RPMI7951 (cell line): ENCODE data around the gene LGALS12. TPM values are rescaled to one million over a fixed set of nuclear protein-coding genes. Genes with fewer than 3 reads are reported as not detected.
A peak's percentile ranks its signal among the peaks of the same experiment; 100 is the strongest.
"Not testable (repeated sequence)": the region's sequence is repeated elsewhere in the genome, so short reads cannot be mapped to it uniquely, and the experiment has no call there.

Source experiments
- DNase-seq: peaks from one replicate; pipeline ENCODE4 v3.0.0-alpha.2; 2012; ENCODE audit warnings: low read depth
- total RNA-seq: library from RNA; depleted of rRNA; stranded (reverse); fragments of >200 nt; shearing (Covaris generic); gene quantifications from 2 replicates; pipeline ENCODE4 v1.2.3, GENCODE V29; 2014

The LGALS12 gene
- total RNA-seq, 1 experiment from 2014 or later = 0.12 TPM

- DNase-seq = no peak
Measured at GRCh38 chr11:63504933-63505586, 824 bp upstream of the LGALS12 start.

DNA sequence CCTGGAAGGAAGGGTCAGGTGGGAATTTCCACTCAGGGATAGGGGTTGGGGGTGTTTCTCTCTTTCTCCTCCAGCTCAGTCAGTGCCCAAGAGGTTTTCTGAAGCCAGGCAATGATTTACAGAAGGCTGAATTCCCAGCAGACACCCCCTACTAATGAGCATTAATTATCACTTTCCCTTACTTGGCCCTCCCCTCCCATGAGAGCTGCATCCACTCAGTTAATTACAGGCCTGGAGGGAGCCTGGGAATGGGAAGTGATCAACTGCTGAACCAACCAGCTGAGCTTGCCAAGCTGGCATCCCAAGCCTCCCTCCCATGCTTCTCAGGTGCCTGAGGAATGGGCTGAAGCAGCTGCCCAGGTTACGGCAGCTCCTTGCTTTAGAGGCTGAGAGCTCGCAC lies 992 bp downstream of the LGALS12 start:
- no peak for DNase-seq

DNA sequence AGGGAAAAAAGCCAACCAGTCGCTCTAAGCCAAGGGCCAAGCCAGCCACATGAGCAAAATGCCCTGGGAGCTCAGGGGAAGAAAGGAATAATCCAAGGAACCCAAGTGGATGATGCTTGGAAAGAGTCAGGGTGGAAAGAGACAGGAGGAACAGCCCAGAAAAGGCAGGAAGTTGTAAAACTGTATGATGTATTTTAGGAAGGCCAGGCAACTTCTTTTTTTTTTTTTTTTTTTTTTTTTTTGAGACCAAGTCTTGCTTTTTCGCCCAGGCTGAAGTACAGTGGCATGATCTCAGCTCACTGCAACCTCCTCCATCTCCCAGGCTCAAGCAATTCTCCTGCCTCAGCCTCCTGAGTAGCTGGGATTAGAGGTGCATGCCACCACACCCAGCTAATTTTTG lies 1.6 kb downstream of the LGALS12 start:
- DNase-seq = no peak

GRCh38 chr11:63508009-63508408 lies 2.1 kb downstream of the LGALS12 start:
- peak; percentile 41 for DNase-seq

GRCh38 chr11:63508745-63509144 lies 2.9 kb downstream of the LGALS12 start:
- no peak for DNase-seq

DNA sequence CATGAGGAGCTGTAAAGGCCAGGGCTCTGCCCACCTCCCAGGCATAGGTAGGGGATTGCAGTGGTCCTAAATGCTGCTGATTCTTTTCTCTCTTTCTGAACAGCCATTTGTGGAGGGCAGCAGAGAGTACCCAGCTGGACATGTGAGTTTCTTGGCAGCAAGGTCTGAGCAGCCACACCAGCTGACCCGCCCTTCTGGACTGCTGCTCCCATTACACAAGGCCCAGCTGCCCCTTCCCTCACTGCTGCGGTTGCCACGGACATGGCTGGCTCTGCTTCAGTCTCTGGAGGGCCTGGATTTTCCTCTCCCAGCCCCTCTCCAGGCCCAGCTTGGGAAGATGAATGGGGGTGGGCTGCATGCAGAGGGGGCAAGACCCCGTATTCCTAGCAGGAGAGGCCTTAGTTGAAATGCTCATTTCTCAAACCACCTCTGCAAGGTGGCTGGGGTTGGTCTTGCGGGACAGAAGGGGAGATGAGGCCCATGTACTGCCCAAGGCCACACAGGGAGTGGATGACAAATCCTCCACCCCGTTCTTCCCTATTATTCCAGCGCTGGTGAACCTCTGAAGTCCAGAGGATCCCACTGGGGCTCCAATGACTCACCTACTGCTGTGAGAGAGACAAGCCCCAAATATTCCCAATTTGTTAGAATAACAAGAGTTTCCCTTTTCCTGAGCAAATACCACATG lies 4.6 kb downstream of the LGALS12 start:
- peak; percentile 56 for DNase-seq

DNA sequence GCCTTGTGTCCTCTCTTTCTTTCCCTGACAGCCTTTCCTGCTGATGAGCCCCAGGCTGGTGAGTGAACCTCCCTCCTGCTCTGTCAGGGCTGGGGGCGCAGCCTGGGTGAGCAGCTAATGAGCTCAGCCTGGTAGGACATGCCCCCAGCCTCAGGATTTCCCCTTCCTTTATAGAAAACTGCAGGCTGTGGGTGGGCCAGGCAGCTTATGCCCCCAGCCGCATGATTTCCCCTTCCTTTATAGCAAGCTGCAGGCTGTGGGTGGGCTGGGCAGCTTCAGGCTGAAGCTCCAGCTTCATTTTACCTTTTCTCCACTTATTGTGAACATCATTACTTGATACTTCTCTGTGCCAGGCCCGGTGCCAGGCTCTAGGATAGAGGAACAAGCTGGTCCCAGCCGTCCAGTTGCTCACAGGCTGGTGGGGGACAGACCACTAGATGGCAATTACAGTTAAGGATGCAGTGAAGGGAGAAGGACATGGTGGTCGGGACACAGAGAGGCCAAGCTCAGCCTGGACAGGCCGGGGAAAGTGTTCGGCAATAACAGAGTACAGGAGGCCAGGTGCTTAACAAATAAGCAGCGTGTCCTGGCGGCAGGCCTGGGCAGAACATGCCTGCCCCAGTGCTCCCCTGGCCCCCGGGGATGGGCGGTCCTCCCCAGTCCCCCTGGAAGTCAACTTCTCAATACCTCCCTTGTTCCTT lies 5.3 kb downstream of the LGALS12 start:
- DNase-seq = no peak

DNA sequence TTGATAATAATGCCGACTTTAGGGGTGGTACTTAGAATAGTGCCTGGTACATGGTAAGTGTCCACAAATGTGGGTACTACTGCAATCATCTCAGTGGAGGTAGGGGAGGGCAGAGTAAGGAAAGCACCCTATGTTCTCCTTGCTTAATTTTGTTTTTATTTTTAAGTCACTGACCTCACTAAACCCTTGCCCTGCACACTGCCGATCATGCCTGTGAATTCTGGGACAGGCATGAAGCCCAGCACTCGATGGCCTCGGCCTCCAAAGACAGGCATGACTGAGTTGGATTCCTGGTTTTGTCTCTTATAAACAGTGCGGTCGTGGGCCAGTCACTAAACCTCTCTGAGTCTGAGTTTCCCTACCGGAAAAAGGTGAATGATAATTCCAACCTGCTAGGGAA lies 6.9 kb downstream of the LGALS12 start:
- DNase-seq = no peak

- no peak for DNase-seq
Measured at GRCh38 chr11:63516109-63516508, 10.2 kb downstream of the LGALS12 start.

DNA sequence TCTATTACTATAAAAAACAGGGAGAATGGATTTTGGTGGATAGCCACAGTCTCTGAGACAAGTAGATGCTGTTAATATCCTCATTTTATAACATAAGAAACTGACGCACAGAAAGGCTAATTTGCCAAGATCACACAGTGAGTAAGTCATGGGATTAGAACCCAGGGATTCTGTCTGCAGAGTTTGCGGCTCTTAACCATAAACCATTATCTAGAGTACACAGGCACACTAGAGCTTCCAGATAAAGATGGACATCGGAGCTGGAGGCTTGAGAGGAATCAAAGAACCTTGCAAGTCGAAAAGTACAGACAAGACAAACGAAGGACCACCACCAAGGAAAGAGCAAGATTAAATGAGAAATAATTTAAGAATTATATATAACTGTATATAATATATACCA lies 11.3 kb downstream of the LGALS12 start:
- no peak for DNase-seq

DNA sequence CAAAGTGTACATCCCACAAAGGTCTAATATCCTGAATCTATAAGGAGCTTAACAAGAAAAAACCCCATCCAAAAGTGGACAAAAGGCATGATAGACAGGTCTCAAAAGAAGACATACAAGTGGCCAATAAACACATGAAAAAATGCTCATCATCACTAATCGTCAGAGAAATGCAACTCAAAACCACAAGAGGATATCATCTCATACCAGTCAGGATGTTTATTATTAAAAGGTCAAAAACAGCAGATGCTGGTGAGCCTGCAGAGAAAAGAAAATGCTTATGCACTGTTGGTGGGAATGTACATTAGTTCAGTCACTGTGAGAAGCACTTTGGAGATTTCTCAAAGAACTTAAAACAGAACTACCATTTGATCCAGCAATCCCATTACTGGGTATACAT lies 12.7 kb downstream of the LGALS12 start:
- peak; percentile 49 for DNase-seq

DNA sequence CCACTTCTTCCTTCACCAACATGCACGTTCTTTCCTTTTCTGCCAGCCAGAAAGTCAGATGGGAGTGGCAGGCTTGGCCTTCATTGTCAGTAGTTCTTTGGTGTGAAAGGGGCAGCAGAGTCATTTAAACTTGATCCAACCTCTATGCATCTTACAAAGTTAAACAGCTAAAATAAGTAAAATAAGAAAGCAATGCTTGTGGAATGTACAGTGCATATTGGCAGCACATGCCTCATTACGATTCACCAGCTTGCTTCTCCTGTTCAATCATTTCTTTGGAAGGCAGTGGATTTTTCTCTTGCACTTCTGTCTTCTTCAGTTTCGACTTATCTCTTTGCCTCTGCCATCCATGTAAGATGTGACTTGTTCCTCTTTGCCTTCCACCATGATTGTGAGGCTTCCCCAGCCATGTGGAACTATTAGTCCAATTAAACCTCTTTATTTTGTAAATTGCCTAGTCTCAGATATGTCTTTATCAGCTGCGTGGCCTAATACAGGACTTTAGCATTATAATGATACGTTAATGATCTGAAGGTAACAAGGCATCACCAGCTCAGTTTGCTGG lies 14.8 kb downstream of the LGALS12 start:
- no peak for DNase-seq

DNA sequence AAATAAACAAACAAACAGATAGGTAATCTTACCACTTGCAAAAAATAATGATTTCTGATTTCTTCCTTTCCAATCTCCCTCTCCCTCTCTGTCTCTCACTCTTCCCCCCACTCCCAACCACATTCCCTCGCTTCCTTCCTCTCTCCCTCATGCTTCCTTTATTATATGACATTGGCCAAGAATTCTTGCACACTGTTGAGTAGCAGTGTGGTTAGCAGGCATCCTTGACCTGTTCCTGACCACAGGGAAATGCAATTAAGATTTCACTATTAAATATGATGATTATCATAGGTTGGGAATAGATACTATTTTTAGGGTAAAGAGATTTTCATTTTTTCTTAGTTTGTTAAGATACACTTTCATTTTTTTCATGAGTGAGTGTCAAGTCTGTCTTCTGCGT lies 16.0 kb downstream of the LGALS12 start:
- no peak for DNase-seq

DNA sequence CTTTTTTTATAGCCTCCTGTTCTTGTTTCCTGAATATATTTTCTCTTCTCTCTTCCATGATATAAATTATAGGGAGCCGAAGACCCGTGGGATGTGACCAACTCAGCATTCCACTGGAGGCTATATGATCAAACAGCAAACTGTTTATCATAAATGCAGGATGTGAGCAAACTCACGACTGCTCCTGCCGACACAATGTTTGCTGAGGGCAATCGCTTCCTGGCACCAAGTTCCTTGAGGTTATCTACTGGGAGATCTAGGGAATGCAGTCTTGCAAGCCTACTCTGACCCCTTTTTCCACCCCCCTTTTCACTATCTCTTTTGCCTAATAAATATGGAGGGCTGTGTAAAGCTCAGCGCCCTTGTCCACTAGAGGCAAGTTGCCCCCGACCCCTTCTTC lies 17.3 kb downstream of the LGALS12 start:
- no peak for DNase-seq

DNA sequence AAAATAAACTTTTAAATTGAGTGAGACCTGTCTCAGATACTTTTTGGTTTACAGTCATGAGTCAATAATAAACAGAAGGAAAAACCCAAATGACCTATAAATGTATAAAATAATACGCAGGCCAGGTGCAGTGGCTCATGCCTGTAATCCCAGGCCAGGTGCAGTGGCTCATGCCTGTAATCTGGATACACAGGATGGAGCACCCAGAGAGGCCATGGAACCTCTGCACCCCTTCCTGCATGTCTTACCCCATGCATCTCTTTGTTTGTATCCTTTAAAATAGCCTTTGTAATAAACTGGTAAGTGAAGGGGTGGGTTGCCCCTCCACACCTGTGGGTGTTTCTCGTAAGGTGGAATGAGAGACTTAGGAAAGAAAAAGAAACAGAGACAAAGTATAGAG lies 21.8 kb downstream of the LGALS12 start:
- DNase-seq = no peak

DNA sequence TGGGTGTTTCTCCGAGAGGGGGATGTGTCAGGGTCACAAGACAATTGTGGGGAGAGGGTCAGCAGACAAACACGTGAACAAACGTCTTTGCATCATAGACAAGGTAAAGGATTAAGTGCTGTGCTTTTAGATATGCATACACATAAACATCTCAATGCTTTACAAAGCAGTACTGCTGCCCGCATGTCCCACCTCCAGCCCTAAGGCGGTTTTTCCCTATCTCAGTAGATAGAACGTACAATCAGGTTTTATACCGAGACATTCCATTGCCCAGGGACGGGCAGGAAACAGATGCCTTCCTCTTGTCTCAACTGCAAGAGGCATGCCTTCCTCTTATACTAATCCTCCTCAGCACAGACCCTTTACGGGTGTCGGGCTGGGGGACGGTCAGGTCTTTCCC lies 22.3 kb downstream of the LGALS12 start:
- DNase-seq = not testable (repeated sequence)

- not testable (repeated sequence) for DNase-seq
Measured at GRCh38 chr11:63528729-63529278, 22.9 kb downstream of the LGALS12 start.

- not testable (repeated sequence) for DNase-seq
Measured at GRCh38 chr11:63529373-63529772, 23.5 kb downstream of the LGALS12 start.

GRCh38 chr11:63530021-63530420 lies 24.1 kb downstream of the LGALS12 start:
- no peak for DNase-seq

DNA sequence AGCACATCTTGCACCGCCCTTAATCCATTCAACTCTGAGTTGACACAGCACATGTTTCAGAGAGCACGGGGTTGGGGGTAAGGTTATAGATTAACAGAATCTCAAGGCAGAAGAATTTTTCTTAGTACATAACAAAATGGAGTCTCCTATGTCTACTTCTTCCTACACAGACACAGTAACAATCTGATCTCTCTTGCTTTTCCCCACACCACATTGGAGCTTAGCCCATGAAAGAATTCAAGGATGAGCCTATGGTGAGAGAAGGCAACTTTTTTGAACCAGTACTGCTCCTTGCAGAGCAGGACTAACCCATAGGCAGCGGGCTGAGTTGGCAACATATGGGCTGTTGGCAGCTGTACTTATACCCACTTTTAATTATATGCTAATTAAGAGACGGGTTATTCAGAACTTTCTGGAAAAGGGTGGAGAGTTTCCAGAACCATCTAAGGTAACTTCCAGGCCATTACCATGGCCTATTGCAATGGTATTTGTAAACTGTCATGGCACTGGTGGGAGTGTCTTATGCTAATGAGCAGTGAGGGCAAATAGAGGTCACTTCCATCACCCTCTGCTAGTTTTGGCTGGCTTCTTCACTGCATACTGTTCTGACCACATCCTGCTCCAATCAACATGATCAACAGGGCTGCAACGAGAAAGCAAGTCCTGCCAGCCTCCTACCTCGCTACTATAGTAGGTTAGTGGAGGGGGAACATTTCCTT lies 25.3 kb downstream of the LGALS12 start:
- peak; percentile 87 for DNase-seq

DNA sequence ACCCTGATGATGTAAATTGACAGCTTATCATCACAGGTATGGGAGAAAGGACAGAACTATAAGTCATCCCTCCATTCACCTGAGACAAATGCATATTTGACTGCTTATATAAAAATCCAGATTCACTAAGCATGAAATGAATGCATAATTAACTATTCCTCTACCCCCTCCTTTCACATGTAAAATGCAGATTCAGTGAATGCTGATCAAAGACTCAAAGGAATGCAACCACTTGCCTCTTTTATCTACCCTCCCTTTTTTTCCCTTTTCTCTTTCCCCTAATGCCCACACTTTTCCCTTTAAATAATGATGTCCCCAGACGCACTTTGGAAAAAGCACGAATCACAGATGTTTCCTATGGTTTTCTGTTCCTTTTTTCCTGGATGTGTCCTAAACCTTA lies 26.2 kb downstream of the LGALS12 start:
- no peak for DNase-seq
